Astrocyte of the hippocampus (primary cell): ENCODE results near the gene KPNA2.
"Not testable (repeated sequence)": the region's sequence is repeated elsewhere in the genome, so short reads cannot be mapped to it uniquely, and the experiment has no call there.

Source experiments
- DNase-seq: peaks from one replicate; pipeline ENCODE4 v3.0.0; 2011; ENCODE audit warnings: low read depth, low spot score

Gene KPNA2

DNA sequence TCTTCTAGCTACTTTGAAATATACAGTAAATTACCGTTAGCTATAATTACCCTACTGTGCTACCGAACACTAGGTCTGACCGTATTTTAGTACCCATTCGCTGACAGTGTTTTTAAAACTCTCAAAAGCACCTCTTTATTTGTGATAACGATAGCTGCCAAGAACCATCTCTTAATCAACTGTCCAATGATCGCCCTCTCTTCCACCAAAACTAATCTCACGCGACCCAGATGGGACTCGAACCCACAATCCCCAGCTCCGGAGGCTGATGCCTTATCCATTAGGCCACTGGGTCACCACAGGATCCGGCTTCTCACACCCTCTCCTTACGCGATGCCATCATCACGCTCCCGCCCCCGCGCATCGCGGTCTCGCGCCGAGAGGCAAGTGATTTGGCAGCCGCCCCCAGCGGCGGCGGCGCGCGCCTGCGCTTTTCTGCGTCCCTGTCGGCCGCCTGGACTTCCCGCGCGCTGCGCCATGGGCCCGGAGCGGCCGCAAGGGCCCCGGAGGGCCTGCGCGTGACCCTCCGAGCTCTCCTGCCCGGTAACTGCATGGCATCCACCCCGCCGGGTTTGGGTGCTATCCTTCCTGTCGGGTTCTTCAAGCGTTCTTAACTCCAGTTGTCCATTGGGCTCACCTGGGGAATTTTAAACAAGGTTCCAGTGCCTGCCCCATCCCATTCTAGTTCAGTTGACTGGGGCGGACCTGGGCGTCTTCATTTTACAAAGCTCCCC, 15.7 kb upstream of the KPNA2 start:
- peak; percentile 97 for DNase-seq

DNA sequence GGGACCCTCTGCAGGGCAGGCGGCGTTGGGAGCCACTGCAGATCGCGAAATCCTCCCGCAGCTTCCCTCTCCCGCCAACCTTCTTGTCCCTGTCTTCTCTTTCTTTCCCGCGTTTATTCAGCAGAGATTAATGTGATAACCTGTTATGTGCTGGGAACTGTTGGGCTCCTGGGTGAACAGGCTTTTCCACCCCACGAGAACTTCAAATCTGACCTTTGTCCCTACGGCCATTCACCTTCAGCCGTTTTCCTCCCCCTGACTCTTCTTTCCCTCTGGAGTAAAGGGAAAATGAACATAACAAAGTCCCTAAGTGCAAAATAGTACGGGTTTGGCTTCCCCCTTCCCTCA, 15.2 kb upstream of the KPNA2 start:
- DNase-seq: no peak

DNA sequence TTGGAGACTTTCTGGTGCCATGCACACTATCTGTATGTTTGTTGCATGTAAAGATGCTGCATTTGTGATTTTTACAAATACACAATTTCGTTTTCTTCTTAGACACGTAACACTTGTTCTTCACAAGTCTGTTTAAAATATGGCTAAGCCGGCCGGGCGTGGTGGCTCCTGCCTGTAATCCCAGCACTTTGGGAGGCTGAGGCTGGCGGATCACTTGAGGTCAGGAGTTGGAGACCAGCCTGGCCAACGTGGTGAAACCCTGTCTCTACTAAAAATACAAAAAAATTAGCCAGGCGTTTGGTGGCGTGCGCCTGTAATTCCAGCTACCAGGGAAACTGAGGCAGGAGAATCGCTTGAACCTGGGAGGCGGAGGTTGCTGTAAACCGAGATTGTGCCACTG, 14.7 kb upstream of the KPNA2 start:
- not testable (repeated sequence) for DNase-seq

DNA sequence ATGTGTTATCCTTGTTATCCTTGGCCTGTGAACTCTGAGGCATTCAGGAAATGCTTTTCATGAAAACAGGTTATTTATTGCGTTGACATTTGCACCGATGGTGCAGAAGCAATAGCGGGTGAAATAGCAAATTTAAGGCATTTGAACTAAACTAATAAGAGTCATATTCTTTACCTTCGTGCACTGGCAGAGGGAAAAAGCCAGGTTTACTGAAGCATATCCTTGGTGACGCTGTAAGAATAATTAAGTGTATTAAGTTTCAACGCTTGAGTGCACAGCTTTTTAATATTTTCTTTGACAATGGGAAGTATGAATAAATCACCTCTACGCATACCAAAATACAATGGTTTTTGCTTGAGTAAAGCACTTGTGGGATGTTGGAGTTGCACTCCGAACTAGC, 13.6 kb upstream of the KPNA2 start:
- no peak for DNase-seq

DNA sequence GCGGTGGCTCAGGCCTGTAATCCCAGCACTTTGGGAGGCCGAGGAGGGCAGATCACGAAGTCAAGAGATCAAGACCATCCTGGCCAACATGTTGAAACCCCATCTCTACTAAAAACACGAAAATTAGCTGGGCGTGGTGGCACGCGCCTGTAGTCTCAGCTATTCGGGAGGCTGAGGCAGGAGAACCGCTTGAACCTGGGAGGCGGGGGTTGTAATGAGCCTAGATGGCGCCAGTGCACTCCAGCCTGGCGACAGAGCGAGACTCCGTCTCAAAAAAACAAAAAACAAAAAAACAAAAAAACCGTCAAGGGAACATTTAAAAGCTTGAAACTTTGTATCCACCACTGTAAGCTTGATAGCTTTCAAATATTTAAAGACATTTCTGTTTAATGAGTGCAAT, 13.0 kb upstream of the KPNA2 start:
- DNase-seq: not testable (repeated sequence)

DNA sequence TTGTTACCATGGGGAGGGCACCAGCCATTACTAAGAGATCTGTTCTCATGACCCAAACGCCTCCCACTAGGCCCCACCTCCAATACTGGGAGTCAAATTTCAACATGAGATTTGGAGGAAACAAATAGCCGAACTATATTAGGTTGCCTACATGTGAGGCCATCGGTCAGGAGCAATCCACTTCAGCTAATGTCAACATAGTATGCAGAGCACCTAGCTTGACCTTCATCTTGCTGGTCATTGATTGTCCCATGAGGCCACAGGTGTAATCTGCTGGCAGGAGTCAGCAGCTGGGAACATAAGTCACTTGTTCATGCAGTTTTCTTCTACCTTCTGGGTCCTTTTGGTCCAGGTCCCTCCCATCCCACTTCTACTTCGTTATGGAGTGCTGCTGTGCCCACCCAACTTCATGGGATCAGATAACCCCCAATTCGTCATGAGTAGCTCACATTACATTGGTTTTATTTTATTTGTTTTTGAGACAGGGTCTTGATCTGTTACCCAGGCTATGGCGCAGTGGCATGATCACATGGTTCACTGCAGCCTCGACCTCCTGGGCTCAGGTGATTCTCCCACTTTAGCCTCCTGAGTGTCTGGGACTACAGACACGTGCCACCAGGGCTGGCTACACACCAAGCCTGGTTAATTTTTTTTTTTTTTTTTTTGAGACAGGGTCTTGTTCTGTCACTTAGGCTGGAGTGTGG, 5.9 kb upstream of the KPNA2 start:
- DNase-seq: no peak

DNA sequence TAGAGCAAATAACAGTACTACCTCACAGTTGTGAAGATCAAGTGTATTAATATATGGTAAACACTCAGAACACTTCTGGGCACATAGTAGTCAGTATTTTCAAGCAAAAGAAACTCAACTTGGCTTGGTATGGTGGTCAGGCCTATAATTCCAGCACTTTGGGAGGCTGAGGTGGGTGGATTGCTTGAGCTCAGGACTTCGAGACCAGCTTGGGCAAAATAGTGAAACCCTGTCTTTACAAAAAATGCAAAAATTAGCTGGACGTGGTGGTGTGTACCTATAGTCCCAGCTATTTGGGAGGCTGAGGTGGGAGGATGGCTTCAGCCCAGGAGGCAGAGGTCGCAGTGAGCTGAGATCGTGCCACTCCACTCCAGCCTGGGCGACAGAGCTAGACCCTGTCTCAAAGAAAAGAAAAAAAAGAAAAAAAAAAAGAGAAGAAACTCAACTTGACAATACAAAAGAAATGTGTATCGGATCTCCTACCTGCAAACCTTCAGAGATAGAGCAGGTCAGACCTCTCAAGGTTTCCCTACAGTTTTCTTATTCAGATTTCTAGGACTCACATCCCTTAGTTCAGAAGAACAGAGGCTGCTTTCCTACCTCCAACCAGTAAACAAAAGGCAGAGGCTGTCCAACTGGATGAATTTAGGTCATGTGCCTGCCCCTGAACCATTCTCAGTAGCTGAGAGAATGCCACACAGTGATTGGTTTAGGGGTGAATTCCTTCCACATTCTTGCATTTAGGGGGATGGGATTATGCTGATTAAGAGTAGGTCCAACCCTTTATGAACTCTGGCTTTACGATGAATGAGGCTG, 1.7 kb upstream of the KPNA2 start:
- DNase-seq: peak; percentile 88

DNA sequence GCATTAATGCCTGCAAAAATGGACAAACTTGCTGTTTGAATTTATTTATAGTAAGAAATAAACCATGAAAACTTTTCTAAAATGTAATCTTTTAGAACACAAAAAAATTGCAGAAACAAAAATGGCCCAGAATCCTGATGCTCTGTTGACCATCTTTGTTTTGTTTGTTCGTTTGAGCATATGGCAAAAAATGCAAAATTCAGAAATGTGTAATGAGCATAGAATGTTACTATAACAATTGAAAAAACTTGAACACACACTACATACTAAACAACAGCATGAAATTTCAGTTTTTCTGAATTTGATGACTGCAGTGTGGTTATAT, 1.1 kb upstream of the KPNA2 start:
- DNase-seq: no peak

DNA sequence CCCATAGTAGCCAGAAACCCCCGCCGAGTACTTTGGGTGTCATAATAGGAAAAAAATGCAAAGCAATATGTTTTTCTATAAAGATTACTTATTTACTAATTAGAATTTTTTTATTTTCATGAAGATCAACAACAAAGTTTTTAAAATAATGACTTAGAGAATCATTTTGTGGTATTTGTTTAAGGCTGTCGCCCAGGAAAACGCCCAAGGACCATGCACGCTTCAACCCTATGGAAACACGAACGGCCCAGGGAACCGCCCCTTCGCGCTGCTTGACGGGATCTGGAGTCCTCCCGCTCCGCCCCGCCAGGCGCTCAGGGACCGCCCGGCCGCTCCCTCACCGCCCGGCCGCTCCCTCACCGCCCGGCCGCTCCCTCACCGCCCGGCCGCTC, 408 bp upstream of the KPNA2 start:
- DNase-seq: peak; percentile 99

DNA sequence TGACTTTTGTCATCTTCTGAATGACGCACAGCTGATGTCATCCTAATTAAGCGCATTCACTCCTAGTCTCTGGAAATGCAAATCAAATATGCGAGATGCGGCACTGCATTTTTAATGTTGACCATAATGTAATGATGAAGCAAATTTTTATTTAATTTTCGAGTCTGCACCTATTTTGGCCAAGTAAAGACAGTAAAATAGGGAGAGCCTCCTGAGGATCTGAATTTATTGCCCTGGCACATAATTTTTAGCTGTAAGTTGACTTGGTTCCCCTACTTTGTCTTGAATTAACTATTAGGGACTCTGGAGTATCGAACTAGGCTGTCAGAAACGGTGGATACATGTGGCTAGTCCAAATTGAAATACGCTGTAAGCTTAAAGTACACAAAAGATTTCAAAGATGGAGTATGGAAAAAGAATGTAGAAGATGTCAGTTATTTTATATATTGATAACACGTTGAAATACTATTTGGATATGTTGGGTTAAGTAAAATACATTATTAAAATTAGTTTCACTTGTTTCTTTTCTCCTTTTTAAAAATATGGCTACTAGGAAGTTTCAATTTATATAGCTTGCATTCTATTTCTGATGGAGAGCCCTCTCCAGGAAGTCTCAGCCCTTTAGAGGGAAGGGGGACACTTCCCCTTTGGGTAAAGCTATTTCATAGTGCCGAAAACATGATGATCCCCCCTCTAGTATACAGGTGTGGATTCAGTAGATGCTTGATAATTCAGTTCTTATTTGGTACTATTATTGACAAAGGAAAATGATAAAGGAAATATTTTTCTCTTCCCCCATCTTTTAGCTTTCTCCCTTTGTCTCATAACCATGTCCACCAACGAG, 991 bp downstream of the KPNA2 start:
- DNase-seq: peak; percentile 10

DNA sequence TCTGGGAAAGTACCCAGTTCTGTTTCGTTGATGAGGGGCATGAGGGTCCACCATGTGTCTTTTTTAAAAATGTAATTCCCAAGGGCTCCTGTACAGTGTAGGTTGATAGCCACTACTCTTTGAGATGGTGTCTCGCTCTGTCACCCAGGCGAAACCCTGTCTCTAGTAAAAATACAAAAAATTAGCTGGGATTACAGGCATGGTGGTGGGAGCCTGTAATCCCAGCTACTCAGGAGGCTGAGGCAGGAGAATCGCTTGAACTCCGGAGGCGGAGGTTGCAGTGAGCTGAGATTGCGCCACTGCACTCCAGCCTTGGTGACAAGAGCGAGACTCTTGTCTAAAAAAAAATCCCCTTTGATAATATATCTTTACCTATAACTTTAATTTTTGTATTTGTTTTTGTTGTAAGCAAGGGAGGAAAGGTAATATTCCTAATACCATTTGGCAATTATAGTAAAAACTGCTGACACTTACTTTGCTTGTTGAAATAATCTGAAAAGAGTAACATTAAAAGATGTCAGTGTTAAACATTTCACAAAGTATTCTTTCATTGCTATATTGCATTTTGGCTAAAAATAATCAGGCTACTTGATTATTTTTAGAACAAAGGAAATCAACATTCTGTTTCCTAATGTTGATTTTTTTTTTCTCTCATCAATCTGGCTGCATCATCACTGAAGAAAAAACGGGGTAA, 11.8 kb downstream of the KPNA2 start:
- DNase-seq: no peak

DNA sequence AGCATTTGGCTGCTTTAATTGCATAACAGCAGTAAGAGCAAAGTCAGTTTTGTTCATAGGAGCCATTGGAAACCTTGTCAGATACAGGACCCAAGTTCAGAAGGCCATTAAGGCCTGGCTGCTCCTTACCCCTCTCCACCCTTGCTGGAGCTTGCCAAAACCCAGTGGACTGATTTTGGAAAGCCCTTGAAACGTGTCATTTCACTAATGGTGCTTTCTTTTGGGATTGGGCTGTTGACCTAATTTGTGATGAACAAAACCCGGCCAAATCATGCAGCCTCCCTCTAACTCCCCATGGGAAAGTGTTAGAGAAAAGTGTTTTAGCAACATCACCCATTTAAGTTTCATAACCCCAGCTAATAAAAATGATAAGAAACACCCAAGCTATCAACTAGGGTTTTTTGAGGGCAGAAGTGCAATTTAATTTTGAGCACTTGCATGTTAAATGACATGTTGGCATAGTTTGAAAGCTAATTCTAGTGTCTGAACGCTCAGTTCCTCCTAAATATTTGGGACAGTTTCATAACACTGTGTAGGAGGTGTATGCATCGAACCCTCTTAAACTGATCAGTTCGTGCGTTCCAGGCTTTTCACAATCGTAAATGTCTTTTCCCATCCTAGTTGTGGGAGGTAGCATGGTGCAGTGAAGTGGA, 12.5 kb downstream of the KPNA2 start:
- DNase-seq: not testable (repeated sequence)

DNA sequence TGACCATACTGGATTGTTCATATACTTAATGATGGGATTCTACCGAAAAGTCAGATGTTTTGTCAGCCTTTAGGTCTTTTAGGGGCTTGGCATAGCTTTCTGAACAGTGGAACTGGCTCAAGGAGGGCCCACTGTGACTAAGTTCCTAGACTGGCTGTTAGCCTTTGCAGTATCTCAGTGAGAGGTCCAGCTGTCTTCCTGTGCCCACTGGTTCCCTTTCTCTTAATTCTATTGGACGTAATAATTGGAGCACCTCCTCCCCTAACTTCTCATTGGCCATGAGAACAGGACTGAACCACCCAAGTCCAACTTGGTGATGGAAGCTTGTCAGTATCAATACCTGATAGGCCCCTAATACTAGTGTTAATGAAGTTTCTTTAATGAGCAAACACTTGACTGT, 13.5 kb downstream of the KPNA2 start:
- no peak for DNase-seq

DNA sequence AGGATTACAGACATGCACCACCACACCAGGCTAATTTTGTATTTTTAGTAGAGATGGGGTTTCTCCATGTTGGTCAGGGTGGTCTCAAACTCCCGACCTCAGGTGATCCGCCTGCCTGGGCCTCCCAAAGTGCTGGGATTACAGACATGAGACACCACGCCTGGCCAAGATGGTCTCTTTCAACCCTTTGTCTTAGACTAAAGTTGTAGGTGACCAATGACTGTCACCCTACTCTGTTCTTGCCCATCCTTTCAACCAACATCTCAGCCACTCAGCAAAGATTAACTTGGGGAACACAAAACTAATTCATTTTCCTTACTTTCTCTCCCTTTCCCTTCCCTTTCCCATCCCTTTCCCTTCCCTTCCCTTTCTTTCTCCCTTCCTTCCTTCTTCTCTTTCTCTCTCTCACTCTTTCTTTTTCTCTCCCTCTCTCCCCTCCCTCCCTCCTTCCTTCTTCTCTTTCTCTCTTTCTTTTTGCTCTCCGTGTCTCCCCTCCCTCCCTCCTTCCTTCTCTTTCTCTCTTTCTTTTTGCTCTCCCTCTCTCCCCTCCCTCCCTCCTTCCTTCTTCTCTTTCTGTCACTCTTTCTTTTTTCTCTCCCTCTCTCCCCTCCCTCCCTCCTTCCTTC, 14.4 kb downstream of the KPNA2 start:
- not testable (repeated sequence) for DNase-seq

DNA sequence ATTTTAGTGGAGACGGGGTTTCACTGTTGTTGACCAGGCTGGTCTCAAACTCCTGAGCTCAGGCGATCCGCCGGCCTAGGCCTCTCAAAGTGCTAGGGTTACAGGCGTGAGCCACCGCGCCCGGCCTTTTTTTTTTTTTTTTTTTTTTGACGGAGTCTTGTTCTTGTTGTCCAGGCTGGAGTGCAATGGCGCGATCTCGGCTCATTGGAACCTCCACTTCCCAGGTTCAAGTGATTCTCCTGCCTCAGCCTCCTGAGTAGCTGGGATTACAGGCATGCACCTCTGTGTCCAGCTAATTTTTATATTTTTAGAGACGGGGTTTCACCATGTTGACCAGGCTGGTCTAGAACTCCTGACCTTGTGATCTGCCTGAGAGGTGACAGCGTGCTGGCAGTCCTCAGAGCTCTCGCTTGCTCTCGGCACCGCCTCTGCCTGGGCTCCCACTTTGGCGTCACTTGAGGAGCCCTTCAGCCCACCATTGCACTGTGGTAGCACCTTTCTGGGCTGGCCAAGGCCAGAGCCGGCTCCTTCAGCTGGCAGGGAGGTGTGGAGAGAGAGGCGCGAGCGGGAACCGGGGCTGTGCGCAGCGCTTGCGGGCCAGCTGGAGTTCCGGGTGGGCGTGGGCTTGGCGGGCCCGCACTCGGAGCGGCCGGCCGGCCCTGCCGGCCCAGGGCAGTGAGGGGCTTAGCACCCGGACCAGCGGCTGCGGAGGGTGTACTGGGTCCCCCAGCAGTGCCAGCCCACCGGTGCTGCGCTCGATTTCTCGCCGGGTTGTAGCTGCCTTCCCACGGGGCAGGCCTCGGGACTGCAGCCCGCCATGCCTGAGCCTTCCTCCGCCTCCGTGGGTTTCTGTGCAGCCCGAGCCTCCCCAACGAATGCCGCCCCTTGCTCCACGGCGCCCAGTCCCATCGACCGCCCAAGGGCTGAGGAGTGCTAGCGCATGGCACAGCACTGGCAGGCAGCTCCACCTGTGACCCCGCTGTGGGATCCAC, 16.1 kb downstream of the KPNA2 start:
- not testable (repeated sequence) for DNase-seq

DNA sequence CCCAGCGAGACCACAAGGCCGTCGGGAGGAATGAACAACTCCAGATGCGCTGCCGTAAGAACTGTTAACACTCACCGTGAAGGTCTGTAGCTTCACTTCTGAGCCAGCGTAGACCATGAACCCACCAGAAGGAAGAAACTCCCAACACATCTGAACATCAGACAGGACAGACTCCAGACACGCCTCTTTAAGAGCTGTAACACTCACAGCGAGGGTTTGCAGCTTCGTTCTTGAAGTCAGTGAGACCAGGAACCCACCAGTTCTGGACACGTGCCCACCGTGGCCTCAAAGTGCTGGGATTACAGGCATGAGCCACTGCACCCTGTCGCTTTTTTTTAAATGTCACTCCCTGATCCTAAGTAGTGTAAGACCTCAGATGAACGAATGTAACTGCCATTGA, 17.3 kb downstream of the KPNA2 start:
- no peak for DNase-seq

DNA sequence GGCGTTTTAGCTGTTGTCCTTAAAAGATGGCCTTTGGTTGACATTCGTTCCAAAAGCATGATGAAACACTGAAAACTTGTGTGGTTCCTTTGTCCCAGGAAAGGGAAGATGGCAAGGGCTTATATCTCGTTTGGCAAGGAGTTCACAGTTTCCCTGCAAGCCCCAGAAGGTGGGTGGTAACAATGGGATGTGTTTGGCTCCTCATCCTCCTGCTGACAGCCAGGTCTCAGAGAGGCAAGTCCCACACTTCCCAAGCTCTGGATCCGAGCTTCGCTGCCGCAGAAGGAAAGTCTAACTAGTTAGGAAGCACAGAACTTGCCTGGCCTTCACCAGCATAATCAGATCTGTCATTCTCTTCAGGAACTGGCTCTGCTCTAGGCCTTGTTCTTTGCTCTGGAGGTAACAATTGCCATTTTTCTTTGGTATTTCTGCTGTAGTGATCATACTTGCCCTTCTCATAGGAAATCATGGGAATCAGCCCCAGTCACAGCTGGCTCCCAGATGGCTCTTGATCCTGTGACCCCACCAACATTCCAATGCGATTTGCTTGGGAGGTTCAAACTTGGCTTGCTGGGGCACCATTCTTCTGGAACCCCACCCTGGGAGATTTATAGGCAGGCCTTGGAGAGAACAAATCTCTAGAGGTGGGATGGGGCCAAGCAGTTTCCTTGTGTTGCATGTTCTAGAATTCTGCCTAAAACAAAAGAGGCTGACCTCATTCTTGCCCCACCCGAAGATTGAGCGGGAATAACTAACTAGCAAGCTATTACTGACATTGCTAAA, 17.9 kb downstream of the KPNA2 start:
- no peak for DNase-seq

DNA sequence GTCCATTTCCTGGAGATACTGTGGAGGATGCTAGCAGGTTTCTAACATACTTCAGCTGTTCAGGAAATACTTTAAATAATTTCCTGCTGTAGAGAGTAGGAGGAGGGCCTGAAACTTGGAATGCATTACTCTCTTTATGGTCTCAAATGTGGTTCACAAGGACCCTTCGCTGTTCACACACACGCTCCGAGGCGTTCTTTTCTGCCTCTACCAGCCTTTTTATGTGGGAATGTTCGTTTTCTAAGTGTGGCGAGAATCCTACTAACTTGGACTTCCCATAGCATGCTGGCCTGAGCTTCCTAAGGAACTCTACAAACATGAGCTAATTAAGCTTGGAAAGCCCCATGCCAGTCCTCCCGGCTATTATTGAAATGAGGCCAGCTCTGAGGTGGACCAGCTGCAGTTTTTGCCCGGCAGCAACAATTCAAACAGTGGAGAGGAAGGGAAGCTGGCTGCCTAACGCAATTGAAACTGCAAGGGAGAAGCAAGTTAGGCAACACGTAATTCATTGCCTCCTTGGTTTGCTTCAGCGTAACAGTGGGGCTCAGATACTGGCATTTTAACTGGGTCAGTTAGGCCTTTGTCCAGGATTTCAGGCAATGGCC, 18.9 kb downstream of the KPNA2 start:
- peak; percentile 81 for DNase-seq
